ENCODE results near the gene RIMKLB.
A peak's percentile ranks its signal among the peaks of the same experiment; 100 is the strongest.

Gene RIMKLB

DNA sequence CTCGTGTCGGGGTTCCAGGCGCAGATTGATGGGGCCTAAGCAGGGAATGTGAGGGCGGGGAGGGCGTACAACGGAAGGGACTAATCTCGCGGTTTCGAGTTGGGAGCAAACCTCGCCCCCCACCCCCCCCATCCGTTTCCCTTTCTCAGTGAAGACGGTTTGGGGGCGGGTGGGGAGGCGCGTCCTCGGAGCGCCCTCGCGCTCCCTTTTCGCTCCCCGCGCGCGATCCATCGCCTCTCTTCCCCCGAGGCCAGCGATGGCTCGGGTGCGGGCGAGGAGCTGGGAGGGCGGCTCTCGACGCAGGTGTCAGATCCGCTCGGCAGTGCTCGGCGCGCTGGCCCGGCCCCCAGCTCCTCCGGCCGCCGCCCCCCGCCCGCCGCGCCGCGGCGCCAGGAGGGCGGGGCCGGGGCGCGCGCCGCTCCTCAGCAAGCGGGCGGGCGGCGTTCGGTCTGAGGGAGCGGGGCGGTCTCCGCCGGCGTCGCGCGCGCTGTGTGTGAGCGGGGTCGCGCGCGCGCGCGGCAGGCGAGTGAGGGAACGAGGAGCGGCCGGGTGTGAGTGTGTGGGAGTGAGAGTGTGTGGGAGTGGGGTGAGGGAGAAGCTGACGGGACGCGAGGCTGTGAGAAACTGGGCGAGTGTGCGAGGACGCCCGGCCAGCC is at the start of gene RIMKLB:
RIMKLB (plus strand) TSS at position 516 of the 656 bp plus-strand sequence. CDS start 15,876 bp downstream, outside the sequence.
- no peak for DNase-seq

DNA sequence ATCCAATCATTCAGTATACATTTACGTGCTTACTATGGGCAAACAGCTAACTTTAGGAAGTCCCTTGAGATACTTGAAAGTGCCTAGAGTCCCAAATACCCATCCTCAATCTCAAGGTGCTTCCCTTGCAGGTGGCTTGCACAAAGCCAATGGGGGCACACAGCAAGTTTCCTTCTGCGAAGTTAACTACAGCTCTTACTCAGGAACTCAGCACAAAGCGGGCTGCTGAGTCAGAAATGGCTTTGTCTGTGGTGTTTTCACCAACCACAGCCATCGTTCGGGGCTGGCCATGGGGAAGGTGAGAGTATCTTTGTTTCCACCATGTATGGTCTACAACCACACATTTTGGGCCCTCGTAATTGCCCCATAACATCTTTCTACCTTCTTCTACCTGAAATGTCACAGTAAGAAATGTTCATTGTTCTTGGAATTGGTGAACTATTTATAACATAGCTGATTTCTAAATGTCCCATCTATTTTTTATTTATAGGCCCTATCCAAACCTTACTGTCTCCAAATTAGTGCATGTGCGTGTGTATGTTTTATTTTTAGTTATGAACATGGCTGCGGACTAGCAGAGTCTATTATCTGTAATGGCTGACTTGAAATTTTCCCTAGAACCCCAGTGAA is 49.1 kb upstream of the RIMKLB start:
- no peak for DNase-seq

- no peak for DNase-seq
These were observed 42.4 kb upstream of the RIMKLB start for GRCh38 chr12:8655421-8655820.

DNA sequence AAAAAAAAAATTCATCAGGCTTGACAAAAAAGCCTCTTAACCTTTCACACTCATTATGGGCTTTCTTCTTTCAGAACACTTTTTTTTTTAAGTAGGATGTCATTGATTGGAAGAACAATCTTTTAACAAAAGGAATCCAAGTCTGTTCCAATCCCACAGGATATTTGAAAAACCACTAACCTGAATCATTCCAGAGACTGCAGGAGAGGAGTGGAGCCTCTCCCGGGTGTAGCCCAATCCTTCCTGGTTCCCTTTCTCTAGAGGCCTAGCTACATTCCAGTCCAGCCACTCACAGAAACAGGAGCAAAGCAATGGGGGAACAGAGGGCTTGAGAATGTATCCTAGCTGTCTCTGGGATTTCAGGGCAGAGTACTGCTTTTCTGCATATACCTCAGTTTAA is 39.4 kb upstream of the RIMKLB start:
- DNase-seq, result no peak

GRCh38 chr12:8661016-8661415 is 36.8 kb upstream of the RIMKLB start:
- DNase-seq, result no peak

DNA sequence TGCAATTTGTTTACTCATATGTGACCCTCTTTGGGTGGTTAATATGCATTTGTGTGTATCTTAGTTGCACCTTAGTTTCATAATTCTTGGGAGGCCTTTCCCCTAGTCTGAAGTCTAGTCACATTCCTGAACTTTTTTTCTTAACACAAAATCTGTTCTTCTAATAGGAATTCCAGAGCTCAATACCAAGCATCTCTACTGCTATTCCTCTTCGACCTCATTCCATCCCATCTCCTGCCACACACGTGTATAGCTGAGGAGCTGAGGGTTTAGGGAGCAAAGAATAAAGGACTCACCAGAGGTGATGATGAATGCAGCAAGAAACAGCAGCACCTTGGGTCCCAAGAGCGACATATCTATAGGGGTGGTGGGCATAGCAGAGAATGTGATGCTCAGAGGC is 36.0 kb upstream of the RIMKLB start:
- DNase-seq, result no peak

DNA sequence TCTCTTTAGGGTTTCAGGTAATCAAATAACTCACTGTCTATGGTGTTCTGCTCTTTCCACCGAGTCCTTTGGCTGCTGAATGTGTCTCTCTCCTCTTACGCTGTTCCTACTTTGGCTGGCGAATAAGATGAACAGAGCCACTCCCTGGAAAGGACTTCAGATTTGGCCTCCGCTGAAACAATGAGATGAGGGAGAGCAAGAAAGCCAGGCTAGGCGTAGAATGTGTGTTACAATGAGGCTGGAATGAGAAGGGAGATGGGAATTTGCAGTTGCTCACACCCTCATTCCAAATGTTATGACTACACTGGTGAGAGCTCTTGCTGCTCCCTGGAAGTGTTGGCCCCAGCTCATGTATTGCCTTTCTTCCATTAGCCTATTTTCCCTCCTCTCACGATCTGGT is 35.2 kb upstream of the RIMKLB start, which contains the start of gene MFAP5:
MFAP5 (minus strand) TSS at position 234 of the 400 bp plus-strand sequence. CDS start 722 bp downstream, outside the sequence.
- no peak for DNase-seq

- no peak for DNase-seq
These were observed 33.4 kb upstream of the RIMKLB start for GRCh38 chr12:8664228-8664913.

- DNase-seq, result no peak
These were observed 32.0 kb upstream of the RIMKLB start for GRCh38 chr12:8665759-8666158.

DNA sequence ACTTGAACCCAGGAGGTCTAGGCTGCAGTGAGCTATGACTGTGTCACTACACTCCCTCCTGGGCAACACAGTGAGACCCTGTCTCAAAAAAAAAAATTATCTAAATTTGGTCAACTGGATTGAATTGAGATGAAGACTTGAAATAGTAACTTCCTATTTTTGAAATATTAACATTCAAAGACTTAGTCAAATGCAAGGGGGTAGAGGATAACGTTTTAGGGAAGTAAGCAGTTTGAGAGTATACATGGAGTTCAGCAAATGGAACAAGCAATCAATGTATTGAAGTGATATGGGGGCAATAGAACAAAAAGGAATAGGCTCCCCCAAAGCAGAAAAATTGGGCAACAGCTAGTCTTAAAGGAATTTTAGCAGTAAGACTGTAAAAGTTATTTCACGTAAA is 30.5 kb upstream of the RIMKLB start:
- DNase-seq, result no peak

- no peak for DNase-seq
These were observed 29.4 kb upstream of the RIMKLB start for GRCh38 chr12:8668441-8668840.

DNA sequence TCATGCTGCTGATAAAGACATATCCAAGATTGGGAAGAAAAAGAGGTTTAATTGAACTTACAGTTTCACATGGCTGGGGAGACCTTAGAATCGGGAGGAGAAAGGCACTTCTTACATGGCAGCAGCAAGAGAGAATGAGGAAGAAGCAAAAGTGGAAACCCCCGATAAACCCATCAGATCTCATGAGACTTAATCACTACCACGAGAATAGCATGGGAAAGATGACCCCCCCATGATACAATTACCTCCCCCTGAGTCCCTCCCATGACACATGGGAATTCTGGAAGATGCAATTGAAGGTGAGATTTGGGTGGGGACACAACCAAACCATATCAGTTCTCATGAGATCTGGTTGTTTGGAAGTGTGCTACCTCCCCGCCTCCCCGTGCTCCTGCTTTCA is 25.4 kb upstream of the RIMKLB start:
- no peak for DNase-seq

DNA sequence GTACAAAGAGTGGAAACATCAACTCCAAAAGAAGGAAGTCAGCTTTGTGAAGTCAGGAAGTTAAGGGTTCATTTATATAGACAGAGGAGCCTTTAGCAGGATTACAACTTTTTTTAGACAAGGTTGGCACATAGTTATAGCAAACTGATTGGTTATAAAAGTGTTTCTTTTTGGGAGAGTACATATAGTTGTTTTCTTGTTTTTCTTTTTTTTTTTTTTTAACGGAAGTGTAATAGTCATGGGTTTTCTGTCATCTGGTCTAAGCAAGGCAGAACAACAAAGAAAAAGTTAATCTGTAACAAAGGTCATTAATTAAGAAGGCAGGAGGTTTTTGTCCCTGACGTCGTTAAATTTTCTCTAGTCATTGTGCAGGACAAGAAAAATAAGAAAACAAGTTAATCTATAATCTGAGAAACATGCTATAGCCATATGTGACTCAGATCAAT is 22.2 kb upstream of the RIMKLB start:
- no peak for DNase-seq

- DNase-seq, result no peak
These were observed 21.1 kb upstream of the RIMKLB start for GRCh38 chr12:8676651-8677050.

- DNase-seq, result no peak
These were observed 20.4 kb upstream of the RIMKLB start for GRCh38 chr12:8677362-8677761.

GRCh38 chr12:8678661-8679111 is 19.1 kb upstream of the RIMKLB start:
- DNase-seq, result no peak

DNA sequence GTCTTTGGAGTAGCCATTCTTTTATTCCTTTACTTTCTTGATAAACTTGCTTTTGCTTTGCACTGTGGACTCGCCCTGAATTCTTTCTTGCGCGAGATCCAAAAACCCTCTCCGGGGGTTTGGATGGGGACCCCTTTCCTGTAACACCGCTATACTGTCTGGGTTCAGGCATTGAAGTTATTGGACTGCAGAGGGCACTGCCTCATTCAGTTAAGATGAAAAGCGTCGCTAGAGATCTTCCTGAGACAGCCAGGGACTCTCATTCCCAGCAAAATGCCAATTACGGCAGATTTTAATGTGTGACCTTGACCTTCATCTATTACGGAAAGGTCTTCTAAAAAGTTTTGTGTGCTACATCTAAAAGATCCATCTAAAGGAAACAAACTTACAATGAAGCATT is 17.3 kb upstream of the RIMKLB start:
- no peak for DNase-seq

DNA sequence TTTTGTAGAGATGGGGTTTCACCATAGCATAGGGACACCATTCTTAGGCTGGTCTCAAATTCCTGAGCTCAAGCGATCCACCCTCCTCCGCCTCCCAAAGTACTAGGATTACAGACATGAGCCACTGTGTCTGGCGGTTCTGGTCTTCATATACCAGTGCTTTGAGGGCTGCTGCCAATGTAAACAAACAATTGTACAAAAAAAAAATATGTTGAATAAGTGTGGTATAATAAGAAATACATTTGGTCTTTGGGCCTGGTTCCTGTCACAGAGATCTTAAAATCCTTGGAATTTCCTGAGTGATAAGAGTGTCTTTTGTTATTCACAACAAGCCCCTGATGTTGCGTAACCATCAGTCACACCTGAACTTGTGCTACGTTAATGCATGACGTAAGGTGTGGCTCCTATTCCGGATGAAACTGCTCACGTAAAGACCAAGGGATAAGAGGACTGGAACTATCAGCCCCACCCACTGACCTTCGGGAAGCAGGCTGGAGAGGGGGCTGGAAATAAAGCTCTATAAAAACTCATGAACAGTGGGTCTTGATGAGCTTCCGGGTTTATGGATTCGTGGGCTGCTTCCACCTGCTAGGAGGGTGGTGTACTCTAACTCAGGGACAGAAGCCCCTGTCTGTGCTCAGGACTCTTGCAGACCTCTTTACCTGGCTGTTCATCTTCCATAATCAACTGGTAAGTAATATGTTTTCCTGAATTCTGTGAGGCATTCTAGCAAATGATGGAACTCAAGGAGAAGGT is 16.5 kb upstream of the RIMKLB start:
- no peak for DNase-seq

DNA sequence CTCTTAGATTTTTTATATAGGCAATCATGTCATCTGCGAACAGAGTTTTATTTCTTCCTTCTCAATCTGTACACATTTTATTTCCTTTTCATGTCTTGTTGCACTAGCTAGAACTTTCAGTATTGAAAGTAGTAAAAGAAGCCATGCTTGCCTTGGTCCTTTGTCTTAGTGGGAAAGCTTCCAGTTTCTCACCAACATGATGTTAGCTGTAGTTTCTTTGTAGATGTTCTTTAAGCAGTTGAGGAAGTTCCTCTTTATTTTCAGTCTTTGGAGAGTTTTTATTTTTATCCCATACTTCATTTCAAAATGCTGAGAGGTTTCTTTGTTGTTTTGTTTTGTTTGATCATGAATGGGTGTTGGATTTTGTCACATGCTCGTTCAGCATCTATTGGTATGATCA is 12.7 kb upstream of the RIMKLB start:
- no peak for DNase-seq

- DNase-seq, result peak; percentile 51
These were observed 9.8 kb upstream of the RIMKLB start for GRCh38 chr12:8687846-8688601.

DNA sequence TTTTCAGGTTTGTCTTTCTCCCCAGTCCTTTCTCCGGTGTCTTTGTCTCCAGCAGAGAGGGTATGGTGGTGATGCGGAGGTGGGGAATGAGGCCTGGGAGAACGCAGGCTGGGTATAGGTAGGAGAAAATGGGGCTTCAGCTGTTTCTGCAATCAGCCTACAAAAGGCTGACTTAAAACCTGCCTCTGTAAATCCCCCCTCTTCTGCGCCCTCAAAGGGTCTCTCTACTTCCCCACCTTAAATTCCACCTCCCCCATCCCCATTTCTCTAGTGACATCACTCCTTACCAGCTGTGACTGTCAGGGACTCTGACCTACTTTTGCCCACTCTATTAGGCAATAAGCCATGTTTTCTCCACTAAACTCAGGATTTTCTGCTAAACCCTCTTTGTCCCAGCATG is 8.1 kb upstream of the RIMKLB start:
- no peak for DNase-seq

DNA sequence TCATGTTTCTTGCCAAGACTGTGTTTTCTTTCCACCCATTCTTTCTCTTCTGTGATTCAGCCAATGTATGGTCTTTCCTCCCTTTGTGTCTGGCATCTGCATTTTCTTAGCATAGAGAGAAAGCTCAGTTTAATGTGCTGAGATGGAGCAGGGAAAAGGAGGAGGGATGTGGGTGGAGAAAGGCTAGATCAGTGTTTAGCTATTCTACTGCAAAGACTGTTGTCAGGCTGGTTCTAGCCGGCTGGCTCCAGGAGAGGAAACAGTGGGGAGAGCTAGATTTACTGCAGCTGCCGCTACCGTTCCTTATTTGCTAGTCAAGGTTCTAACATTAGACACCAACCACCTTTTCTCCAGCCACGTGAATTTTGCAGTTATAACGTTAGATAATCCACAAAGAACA is 5.2 kb upstream of the RIMKLB start:
- peak; percentile 68 for DNase-seq

GRCh38 chr12:8695116-8695515 is 2.7 kb upstream of the RIMKLB start:
- no peak for DNase-seq

Data from NCI-H187 treated with DMSO at 0.1 percent for 48 hours (cell line).